ENCODE data around the gene MKRN2.

The MKRN2 gene

DNA sequence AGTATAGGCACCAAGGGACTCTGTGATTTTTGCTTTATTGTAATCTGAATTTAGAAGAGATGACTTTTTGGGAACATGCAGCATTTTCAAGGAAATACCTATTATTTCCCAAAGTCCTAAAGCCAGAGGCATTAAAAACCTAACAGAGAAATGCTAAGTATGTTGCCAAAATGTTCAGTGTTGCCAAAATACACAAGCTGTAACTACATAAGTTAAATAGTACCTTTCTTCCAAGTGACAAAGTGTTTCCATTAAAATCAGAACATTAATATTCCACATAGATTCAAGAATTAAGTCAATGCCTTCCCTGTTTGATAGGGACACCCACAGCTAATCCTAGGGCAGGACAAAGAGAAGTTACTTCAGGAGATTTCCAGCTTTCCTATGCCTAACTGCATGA, 42.0 kb downstream of the MKRN2 start:
- no peak for DNase-seq (ENCODE audit: low spot score)
- no peak for TF ChIP-seq CTCF (IDR thresholded peaks at IDR 0.05; ENCODE audit: extremely low read depth, missing control alignments)

DNA sequence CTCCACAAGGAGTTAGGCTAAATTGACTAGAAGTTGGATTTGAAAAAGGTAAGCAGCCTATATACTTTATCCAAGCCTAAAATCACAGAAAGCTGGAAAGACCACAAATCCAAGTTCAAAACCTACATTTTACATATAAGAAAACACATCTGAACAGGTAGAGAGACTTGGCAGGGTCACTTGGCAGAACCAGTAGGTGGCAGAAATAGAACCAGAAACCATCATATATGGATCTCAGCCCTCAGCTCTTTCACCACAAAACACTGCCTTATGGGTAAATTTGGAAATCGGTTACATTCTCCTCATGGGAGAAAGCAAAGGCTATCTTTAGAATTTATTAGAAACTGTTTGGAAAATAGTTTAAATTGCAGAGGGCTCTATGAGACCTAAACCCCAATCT, 44.2 kb downstream of the MKRN2 start:
- TF ChIP-seq CTCF (IDR thresholded peaks at IDR 0.05; ENCODE audit: extremely low read depth, missing control alignments) = no peak
- DNase-seq (ENCODE audit: low spot score) = no peak

DNA sequence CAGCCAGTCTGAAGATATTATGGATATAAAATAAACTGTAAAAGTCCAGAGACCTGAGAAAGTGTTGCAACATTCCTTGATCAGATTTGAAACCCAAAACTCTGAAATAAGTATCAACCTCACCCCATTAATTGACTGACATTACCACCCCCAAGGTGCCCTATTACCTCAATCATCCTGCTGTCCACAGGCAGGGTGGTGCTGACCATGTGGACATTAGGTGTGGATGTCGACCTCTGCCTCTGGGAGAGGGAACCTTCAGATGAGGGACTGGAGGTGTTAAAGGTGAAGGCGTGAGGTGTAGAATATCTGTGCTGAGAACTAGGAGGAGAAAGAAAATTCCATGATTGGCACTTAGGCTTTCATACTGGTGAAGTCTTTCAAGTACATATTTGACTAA, 47.1 kb downstream of the MKRN2 start:
- DNase-seq (ENCODE audit: low spot score) = no peak
- TF ChIP-seq CTCF (IDR thresholded peaks at IDR 0.05; ENCODE audit: extremely low read depth, missing control alignments) = no peak

DNA sequence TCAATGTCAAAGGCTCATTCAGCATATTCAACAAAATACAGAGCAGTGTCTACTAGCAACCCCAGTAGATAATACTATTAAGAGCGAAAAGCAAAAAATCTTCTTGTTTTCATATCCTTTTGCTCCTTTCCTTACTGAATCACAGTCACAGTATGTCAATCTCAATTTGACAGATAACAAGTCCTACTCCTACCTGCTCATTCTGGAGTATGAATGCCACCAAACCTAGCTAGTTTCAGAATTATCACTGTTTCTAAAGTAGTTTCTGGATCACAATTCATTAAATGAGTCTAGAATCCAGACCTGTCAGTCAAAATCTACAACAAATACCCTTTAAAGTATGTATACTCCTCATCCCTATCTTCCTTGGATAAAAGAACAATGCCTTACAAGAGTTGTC, 51.5 kb downstream of the MKRN2 start:
- TF ChIP-seq CTCF (IDR thresholded peaks at IDR 0.05; ENCODE audit: extremely low read depth, missing control alignments) = no peak

DNA sequence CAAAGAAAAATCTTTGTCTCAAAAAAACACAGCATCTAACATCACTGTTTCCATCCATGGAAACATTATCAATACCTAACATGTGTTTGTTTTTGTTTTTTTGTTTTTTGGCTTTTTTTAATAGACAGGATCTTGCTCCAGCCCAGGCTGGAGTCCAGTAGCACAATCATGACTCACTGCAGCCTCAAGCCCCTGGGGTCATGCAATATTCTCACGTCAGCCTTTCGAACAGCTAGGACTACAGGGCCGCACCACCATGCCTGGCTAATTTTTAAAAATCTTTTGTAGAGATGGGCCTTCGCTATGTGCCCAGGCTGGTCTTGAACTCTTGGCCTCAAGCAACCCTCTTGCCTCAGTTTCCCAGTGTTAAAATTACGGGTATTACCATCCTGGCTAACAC, 54.2 kb downstream of the MKRN2 start:
- DNase-seq (ENCODE audit: low spot score) = no peak
- no peak for TF ChIP-seq CTCF (IDR thresholded peaks at IDR 0.05; ENCODE audit: extremely low read depth, missing control alignments)

More for the DNA sequence above, 51.5 kb downstream of the MKRN2 start:
- no peak for DNase-seq (ENCODE audit: low spot score)

DNA sequence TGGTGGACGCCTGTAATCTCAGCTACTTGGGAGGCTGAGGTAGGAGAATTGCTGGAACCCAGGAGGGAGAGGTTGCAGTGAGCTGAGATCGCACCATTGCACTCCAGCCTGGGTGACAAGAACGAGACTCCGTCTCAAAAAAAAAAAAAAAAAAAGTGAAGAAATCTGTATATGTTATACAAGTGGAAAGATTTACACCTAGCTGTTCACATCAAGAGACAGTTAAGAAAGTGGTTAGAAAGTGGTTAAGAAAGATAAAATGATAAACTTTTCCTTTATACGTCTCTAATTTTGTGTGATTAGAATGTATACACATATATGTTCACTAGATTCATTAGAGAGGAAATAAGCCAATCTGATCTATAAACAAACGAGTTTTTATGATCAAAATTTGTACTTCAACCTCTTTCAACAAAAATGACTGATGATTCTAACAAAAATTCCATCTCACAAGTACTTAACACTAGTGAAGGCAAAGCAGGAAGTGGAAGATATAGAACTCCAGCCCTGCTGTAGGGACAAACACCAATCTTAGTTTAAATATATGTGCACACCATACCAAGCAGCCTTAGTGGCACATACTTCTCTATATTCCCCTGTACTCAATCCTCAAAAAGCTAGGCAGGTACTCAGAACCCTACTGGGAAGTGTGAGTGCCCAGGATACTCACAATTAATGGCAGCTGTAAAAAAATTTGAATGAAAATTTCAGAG, 55.8 kb downstream of the MKRN2 start:
- TF ChIP-seq CTCF (IDR thresholded peaks at IDR 0.05; ENCODE audit: extremely low read depth, missing control alignments) = no peak
- DNase-seq (ENCODE audit: low spot score) = no peak

- TF ChIP-seq CTCF (IDR thresholded peaks at IDR 0.05; ENCODE audit: extremely low read depth, missing control alignments) = no peak
- DNase-seq (ENCODE audit: low spot score) = no peak
These were observed 56.4 kb downstream of the MKRN2 start for GRCh38 chr3:12613250-12613649.

Data from GM20000 (cell line).